Adrenal gland (tissue), 12 donors: ENCODE data around the gene GPATCH2. TPM values are rescaled to one million over a fixed set of nuclear protein-coding genes. Genes with fewer than 3 reads are reported as not detected.

Experiments used
- DNase-seq, 7 donors: peaks; one replicate each; pipeline ENCODE4 v3.0.0-alpha.2; 2019 to 2020
- H3K27ac ChIP-seq, 5 donors: fragments of 200-600 bp; sonication (generic) in 4 of 5; 1 replicate in 3 of 5; 2 replicates in 2 of 5; pipeline versions ENCODE4 v1.5.1 to v1.8.0; 2016 to 2020; ENCODE audit warnings: mild to moderate bottlenecking in 1 of 5
- H3K27me3 ChIP-seq: fragments of 200-600 bp; 2 replicates; pipeline ENCODE4 v1.8.0; 2021
- H3K36me3 ChIP-seq, 2 donors: fragments of 200-600 bp; replicated peaks in 1 of 2; 1 replicate in 1 of 2; 2 replicates in 1 of 2; pipeline versions ENCODE4 v1.5.1 to v1.8.0; 2018 to 2022
- H3K4me1 ChIP-seq, 2 donors: fragments of 200-600 bp; replicated peaks in 1 of 2; 1 replicate in 1 of 2; 2 replicates in 1 of 2; pipeline versions ENCODE4 v1.5.1 to v1.8.0; 2018 to 2021
- H3K4me3 ChIP-seq, 4 donors: fragments of 200-600 bp; sonication (generic) in 3 of 4; one replicate each; pipeline ENCODE4 v1.5.1; 2016 to 2018
- H3K9me3 ChIP-seq, 3 donors: fragments of 200-600 bp; sonication (generic) in 1 of 3; replicated peaks in 1 of 3; 1 replicate in 2 of 3; 2 replicates in 1 of 3; pipeline versions ENCODE4 v1.5.1 to v1.8.0; 2016 to 2021
- CTCF ChIP-seq, 6 experiments: fragments of 450-650 bp in 4 of 6; fragments of 200-600 bp in 2 of 6; sonication (generic) in 1 of 6; IDR thresholded peaks; 1 replicate in 5 of 6; 2 replicates in 1 of 6; pipeline versions ENCODE4 v1.5.1 to v1.8.0; 2016 to 2021; ENCODE audit warnings: antibody characterized with exemption in 6 of 6, mild to moderate bottlenecking in 2 of 6, moderate library complexity in 1 of 6
- POLR2A ChIP-seq, 2 donors: fragments of 450-650 bp; IDR thresholded peaks; one replicate each; pipeline ENCODE4 v1.6.1; 2017; ENCODE audit warnings: antibody characterized with exemption in 2 of 2, mild to moderate bottlenecking in 2 of 2, moderate library complexity in 1 of 2
- WGBS, 4 donors: extraction: QIAGEN DNeasy Blood & Tissue Kit in 2 of 4; methylation state at CpG; one replicate each; pipeline versions ENCODE4 v1.1.5 to v1.1.7; 2013 to 2017; 5-methylcytosine and 5-hydroxymethylcytosine counted together
- intact Hi-C, 2 donors: fragments of 100-400 bp; cut with DNase I; formaldehyde crosslinking; loops; one replicate each; pipeline versions ENCODE4 v1.14.1 to v1.15.0; 2022 to 2023
- polyA plus RNA-seq, 3 donors: library from polyadenylated mRNA; stranded (reverse); fragments of 200-250 nt in 2 of 3; fragments of 350-450 nt in 1 of 3; fragmentation: Illumina TruSeq in 1 of 3; extraction: RNeasy Lipid Tissue Mini Kit (QIAGEN cat#74804) in 1 of 3; gene quantifications; one replicate each; pipeline ENCODE4 v1.2.3, GENCODE V29; 2013 to 2014
- total RNA-seq, 9 donors: library from RNA; depleted of rRNA in 4 of 9; stranded (reverse); fragments of >200 nt in 4 of 9; fragments of 120-200 nt in 1 of 9; fragmentation: NEBNext Ultra II Directional in 1 of 9; extraction: Animal tissue kit (Norgen Biotek cat#: 25700) in 1 of 9; gene quantifications; one replicate each; pipeline versions ENCODE4 v1.1.0 to v1.2.4, GENCODE V29; 2013 to 2023
- donor health status: healthy with polysubstance abuse.
- donor health status: Bipolar disorder and iron deficiency.
- donor health status: DM: yes; HTN: yes; CAD: no.
- donor health status: DM: no; HTN: no; CAD: no.
- donor health status: DM: no; HTN: no; CAD: no.
- donor health status: DM: yes; HTN: yes; CAD: no.

The GPATCH2 gene
- total and polyA plus RNA-seq, 12 donors: 4.0 to 29.3 (median 10.7) TPM

- Histone ChIP-seq H3K27me3 (no peaks in the 10 kb centered on the region), H3K36me3 (no peaks in the 10 kb centered on the region), H3K27ac (no peak overlapping the region), H3K9me3 (no peaks in the 10 kb centered on the region), H3K4me1 (no peaks in the 10 kb centered on the region), H3K4me3 (no peak overlapping the region)
- 89 to 92% (median 91%) methylated on average over 13 of the region's 13 CpGs for WGBS, 4 donors
- no peak for DNase-seq
- intact Hi-C loops: no loop called here
- no peak for TF ChIP-seq CTCF (IDR thresholded peaks at IDR 0.05)
- TF ChIP-seq POLR2A (IDR thresholded peaks at IDR 0.05): no peak
These were observed 16.9 kb upstream of the GPATCH2 start for GRCh38 chr1:217647791-217648190.

DNA sequence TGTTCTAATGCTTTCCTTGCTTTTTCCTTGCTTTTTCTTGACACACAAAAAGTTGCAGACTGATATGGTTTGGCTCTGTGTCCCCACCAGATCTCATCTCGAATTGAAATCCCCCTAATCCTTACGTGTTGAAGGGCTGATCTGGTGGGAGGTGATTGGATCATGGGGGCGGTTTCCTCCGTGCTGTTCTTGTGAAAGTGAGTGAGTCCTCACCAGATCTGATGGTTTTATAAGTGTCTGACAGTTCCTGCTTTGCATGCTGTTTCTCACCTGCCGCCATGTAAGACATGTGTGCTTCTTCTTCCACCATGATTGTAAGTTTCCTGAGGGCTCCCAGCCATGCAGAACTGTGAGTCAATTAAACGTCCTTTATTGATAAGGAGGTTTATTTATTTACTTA, 11.6 kb upstream of the GPATCH2 start:
- TF ChIP-seq CTCF (IDR thresholded peaks at IDR 0.05): no peak
- TF ChIP-seq POLR2A (IDR thresholded peaks at IDR 0.05): no peak
- intact Hi-C loops: no loop called here
- no peaks in the 10 kb centered on the region for H3K36me3 ChIP-seq
- H3K9me3 ChIP-seq: no peaks in the 10 kb centered on the region
- 63 to 69% (median 63%) methylated on average over 6 of the region's 6 CpGs for WGBS, 4 donors
- H3K4me3 ChIP-seq: no peak overlapping the region
- no peaks in the 10 kb centered on the region for H3K4me1 ChIP-seq
- H3K27ac ChIP-seq: no peak overlapping the region
- no peak for DNase-seq
- H3K27me3 ChIP-seq: no peaks in the 10 kb centered on the region

- intact Hi-C loops: no loop called here
- H3K27ac ChIP-seq: no peak overlapping the region
- 36 to 47% (median 44%) methylated on average over 3 of the region's 3 CpGs for WGBS, 4 donors
- no peak overlapping the region for H3K4me3 ChIP-seq
- H3K9me3 ChIP-seq: no peaks in the 10 kb centered on the region
- H3K27me3 ChIP-seq: no peaks in the 10 kb centered on the region
- peaks cover 4 to 48% of the 10 kb centered on the region in 2 donors for H3K4me1 ChIP-seq
- no peak for TF ChIP-seq POLR2A (IDR thresholded peaks at IDR 0.05)
- TF ChIP-seq CTCF (IDR thresholded peaks at IDR 0.05): no peak
- no peaks in the 10 kb centered on the region for H3K36me3 ChIP-seq
- DNase-seq: no peak
These were observed 3.5 kb downstream of the GPATCH2 start for GRCh38 chr1:217627431-217627830.

DNA sequence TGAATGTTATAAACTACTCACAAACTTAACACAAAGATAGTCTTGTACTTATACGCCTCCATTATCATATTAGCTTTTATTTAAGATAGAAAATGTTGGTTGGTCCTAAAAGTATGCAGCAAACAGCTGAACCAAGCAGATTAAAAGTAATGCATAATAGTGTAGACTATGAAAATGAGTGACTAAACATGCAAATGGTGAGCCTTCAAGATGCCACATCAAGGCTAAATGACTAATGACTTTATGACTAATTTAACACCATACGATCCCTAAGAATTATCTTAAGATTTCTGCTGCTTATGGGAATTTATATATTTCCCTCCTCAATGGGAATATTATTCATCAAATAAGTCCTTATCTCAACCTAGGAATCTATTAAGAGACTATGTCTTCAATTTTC, 4.6 kb downstream of the GPATCH2 start:
- peaks cover 4 to 43% of the 10 kb centered on the region in 2 donors for H3K4me1 ChIP-seq
- WGBS, 4 donors: 57 to 74% (median 67%) methylated on average over 2 of the region's 2 CpGs
- H3K4me3 ChIP-seq: no peak overlapping the region
- H3K27me3 ChIP-seq: no peaks in the 10 kb centered on the region
- no peaks in the 10 kb centered on the region for H3K9me3 ChIP-seq
- H3K27ac ChIP-seq: no peak overlapping the region
- H3K36me3 ChIP-seq: no peaks in the 10 kb centered on the region
- TF ChIP-seq POLR2A (IDR thresholded peaks at IDR 0.05): no peak
- no peak for TF ChIP-seq CTCF (IDR thresholded peaks at IDR 0.05)
- intact Hi-C loops: no loop called here
- DNase-seq: no peak
